Right atrium auricular region (tissue), 2 donors: ENCODE data around the gene CPD. TPM values are rescaled to one million over a fixed set of nuclear protein-coding genes. Genes with fewer than 3 reads are reported as not detected.

ENCODE experiments used
- DNase-seq: peaks from one replicate; pipeline ENCODE4 v3.0.0-alpha.2; 2019; ENCODE audit warnings: low spot score
- H3K27ac ChIP-seq, 2 donors: fragments of 200-600 bp; sonication (generic); 1 replicate in 1 of 2; 2 replicates in 1 of 2; pipeline ENCODE4 v1.5.1; 2016 to 2019
- H3K27me3 ChIP-seq, 2 donors: fragments of 200-600 bp; sonication (generic); one replicate each; pipeline versions ENCODE4 v1.5.1 to v1.6.0; 2017 to 2019
- H3K36me3 ChIP-seq: fragments of 200-600 bp; sonication (generic); one replicate; pipeline ENCODE4 v1.5.1; 2016
- H3K4me1 ChIP-seq, 2 donors: fragments of 200-600 bp; sonication (generic); one replicate each; pipeline versions ENCODE4 v1.5.1 to v1.6.0; 2017 to 2019
- H3K4me3 ChIP-seq, 2 donors: fragments of 200-600 bp; sonication (generic); 1 replicate in 1 of 2; 2 replicates in 1 of 2; pipeline ENCODE4 v1.5.1; 2017 to 2019; ENCODE audit warnings: mild to moderate bottlenecking in 1 of 2, moderate library complexity in 1 of 2
- H3K9me3 ChIP-seq, 2 donors: fragments of 200-600 bp; sonication (generic); one replicate each; pipeline ENCODE4 v1.5.1; 2019
- CTCF ChIP-seq, 2 donors: fragments of 200-600 bp; sonication (generic); IDR thresholded peaks; one replicate each; pipeline ENCODE4 v1.5.1; 2019; ENCODE audit warnings: antibody characterized with exemption in 2 of 2
- total RNA-seq, 2 donors: library from RNA; depleted of rRNA; stranded (reverse); fragments of >200 nt; gene quantifications; one replicate each; pipeline ENCODE4 v1.1.0, GENCODE V29; 2016

Gene CPD
- 10 to 100 TPM; 41.3 to 44.1 TPM for total RNA-seq

- TF ChIP-seq CTCF (IDR thresholded peaks at IDR 0.05), result peak in 1 of 2 donors; percentile 40
- Histone ChIP-seq H3K36me3 (no peaks in the 10 kb centered on the region), H3K9me3 (no peaks in the 10 kb centered on the region), H3K27me3 (no peaks in the 10 kb centered on the region), H3K4me3 (peak within 1 kb of the TSS; percentile 84 to 87), H3K27ac (peak within 1 kb of the TSS; percentile 89 to 90), H3K4me1 (peaks cover 0 to 59% of the 10 kb centered on the region in 2 donors)
- peak; percentile 98 for DNase-seq
These were observed at the start of gene CPD for GRCh38 chr17:30378825-30379302. TSS of gene CPD (plus strand) at chr17:30378927. CDS start at chr17:30378981, 54 bp downstream.

GRCh38 chr17:30332057-30332542 lies 46.6 kb upstream of the CPD start:
- no peaks in the 10 kb centered on the region for H3K27me3 ChIP-seq
- DNase-seq, result no peak
- no peak overlapping the region for H3K4me3 ChIP-seq
- no peak overlapping the region for H3K27ac ChIP-seq
- no peaks in the 10 kb centered on the region for H3K36me3 ChIP-seq
- H3K4me1 ChIP-seq, result no peaks in the 10 kb centered on the region
- TF ChIP-seq CTCF (IDR thresholded peaks at IDR 0.05), result no peak
- no peaks in the 10 kb centered on the region for H3K9me3 ChIP-seq

- Histone ChIP-seq H3K36me3 (no peaks in the 10 kb centered on the region), H3K4me3 (no peak within 1 kb of the TSS), H3K9me3 (no peaks in the 10 kb centered on the region), H3K4me1 (no peaks in the 10 kb centered on the region), H3K27ac (no peak within 1 kb of the TSS), H3K27me3 (no peaks in the 10 kb centered on the region)
- no peak for TF ChIP-seq CTCF (IDR thresholded peaks at IDR 0.05)
- no peak for DNase-seq
These were observed 45.0 kb upstream of the CPD start, which contains the start of gene TMIGD1 for GRCh38 chr17:30333503-30334360. TSS of gene TMIGD1 (minus strand) at chr17:30334057. CDS start at chr17:30332133, 1,924 bp downstream.

GRCh38 chr17:30334421-30334820 lies 44.3 kb upstream of the CPD start:
- no peak overlapping the region for H3K27ac ChIP-seq
- H3K4me3 ChIP-seq, result no peak overlapping the region
- H3K27me3 ChIP-seq, result no peaks in the 10 kb centered on the region
- no peaks in the 10 kb centered on the region for H3K4me1 ChIP-seq
- no peaks in the 10 kb centered on the region for H3K9me3 ChIP-seq
- no peak for TF ChIP-seq CTCF (IDR thresholded peaks at IDR 0.05)
- DNase-seq, result no peak
- no peaks in the 10 kb centered on the region for H3K36me3 ChIP-seq

- Histone ChIP-seq H3K9me3 (no peaks in the 10 kb centered on the region), H3K4me1 (peaks cover 0 to 18% of the 10 kb centered on the region in 2 donors), H3K27ac (no peak overlapping the region), H3K4me3 (no peak overlapping the region), H3K36me3 (no peaks in the 10 kb centered on the region), H3K27me3 (no peaks in the 10 kb centered on the region)
- DNase-seq, result no peak
- TF ChIP-seq CTCF (IDR thresholded peaks at IDR 0.05), result peak in 1 of 2 donors; percentile 62
These were observed 42.2 kb upstream of the CPD start for GRCh38 chr17:30336369-30337171.
